Endothelial cell of coronary artery (primary cell): Measurements from ENCODE around the gene MYO5A. TPM values are rescaled to one million over a fixed set of nuclear protein-coding genes. Genes with fewer than 3 reads are reported as not detected.

ENCODE experiments used
- total RNA-seq: library from RNA; depleted of rRNA; stranded (reverse); fragments of >200 nt; gene quantifications from 2 replicates; pipeline ENCODE4 v1.2.3, GENCODE V29; 2014

The MYO5A gene
- 66.7 and 78.4 TPM in 2 replicates for total RNA-seq

DNA sequence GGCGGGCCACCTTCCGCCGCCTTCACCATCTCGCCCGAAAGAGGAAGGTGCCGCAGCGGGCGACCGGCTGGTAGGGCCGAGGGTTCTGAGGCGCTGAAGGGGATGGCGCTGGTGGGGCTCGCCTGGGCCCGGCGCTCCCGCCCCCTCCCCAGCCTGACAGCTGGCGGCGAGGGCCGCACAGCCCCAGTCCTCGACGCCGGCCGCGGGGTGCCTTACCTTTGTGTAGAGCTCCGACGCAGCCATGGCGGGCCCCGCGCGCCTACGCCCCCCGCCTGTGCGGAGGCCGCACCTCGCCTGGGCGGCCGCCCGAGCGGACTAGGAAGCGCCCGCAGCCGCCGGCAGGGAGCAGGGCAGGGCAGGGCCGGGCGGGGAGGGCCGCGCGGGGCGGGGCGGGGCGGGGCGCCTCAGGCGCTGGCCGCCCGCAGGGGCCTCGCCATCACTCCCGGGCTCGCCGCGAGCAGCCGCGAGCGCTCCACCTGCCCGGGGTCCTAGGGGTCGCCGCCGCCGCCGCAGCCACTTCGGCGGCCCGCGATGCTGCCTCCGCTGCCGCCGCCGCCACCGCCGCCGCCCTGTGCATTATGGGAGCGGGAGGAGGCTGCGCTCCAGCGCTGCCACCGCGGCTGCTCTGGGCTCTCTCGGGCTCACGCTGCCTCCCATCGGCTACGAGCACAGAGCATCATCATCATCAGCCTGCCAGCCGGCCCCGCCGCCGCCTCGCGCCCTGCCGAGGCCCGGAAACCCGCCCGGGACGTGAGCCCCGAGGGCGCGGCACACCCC lies at the start of gene MYO5A:
Gene MYO5A (minus strand): TSS at position 317 of the 777 bp plus-strand sequence. CDS start 74 bp downstream, at position 243.

DNA sequence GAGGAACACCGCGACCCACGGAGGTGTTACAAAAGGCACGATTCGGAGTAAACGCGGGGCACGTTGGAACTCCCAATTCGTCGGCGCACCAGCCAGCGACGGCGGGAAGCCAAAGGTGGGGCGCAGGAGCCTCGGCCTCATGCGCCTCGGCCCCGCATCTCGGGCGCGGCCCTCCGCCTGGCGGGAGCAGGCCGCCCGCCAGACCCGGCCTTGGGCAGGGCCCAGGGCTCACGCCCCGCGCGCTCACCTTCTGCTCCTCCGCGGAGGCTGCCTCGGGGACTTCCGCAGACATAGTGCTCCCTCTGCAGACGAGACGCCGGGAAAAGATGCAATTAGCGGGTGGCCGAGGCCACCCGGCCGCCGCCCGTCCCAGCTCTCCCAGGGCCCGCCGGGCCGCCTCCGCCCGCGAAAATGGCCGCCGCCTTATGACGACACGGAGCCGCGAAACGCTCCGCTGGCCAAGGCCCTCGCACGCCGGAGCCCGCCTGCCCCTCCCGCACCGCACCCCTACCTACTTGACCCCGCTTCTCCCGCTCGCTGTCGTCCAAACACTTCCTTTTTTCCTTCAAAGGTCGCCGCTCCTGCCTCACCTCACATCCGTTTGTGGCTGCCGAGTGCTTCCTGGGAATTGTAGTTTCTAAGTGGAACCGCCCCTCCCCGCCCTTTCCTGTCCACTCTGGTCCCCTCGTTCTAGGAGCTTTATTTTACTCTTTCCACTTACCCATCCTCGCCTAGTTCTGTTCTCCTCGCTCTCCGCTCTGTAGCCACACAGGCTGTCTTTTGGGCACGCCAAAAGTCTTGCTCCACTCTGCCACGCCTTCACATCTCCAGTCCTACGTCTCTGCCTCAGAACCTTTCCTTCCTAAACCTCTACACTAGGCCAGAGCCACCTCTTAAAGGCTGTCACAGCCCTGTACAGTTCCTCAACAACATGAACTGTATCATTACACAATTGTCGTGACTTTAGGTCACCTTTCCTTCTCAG lies 40.2 kb upstream of the MYO5A start, which contains the start of gene ARPP19:
Gene ARPP19 (minus strand): TSS at position 430 of the 985 bp plus-strand sequence. CDS start 138 bp downstream, at position 292.

DNA sequence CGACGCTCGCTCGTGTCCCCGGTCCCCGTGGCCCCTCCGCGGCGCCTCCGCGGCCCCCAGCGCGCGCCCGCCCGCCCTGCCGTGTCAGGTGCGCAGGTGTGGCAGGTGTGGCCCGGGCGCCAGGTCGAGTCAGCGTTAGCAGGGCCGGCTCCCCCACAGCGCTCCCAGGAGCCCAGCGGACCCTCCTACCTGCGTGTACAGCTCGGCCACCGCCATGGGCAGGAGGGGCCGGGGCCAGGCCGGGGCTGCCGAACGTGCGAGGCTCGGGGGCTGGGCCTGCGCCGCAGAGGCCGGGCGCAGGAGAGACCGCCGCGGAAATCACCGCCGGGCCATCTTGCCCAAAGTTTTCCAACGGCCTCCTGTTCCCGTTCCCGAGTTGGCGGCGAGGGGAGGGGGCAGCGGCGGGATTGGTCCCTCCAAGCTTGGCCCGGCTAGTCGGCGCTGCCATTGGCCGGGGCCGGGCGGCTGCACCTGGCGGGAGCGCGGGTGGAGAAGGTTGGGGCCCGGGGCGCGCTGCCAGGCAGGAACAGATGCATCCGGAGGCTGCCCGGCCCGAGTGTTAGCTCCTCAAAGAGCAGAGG lies 233.2 kb downstream of the MYO5A start, which contains the start of gene MYO5C:
Gene MYO5C (minus strand): TSS at position 384 of the 581 bp plus-strand sequence. CDS start 168 bp downstream, at position 216.

Other genes starting within 250 kb of the MYO5A start
- 7.0 and 8.5 TPM in 2 replicates for gene MYO5C, start 233.1 kb downstream of the MYO5A start, total RNA-seq
- gene ARPP19, start 40.1 kb upstream of the MYO5A start, total RNA-seq: 104 and 106 TPM in 2 replicates
- 21.7 and 31.8 TPM in 2 replicates for gene ATOSA, start 150.5 kb upstream of the MYO5A start, total RNA-seq